NCI-H1436 treated with DMSO at 0.1 percent for 48 hours (cell line): ENCODE results near the gene PTPRU.
"Not testable (repeated sequence)": the region's sequence is repeated elsewhere in the genome, so short reads cannot be mapped to it uniquely, and the experiment has no call there.

Experiments
- DNase-seq: peaks from one replicate; lab custom pipeline; 2025; lab: John Stamatoyannopoulos, UW

The PTPRU gene

DNA sequence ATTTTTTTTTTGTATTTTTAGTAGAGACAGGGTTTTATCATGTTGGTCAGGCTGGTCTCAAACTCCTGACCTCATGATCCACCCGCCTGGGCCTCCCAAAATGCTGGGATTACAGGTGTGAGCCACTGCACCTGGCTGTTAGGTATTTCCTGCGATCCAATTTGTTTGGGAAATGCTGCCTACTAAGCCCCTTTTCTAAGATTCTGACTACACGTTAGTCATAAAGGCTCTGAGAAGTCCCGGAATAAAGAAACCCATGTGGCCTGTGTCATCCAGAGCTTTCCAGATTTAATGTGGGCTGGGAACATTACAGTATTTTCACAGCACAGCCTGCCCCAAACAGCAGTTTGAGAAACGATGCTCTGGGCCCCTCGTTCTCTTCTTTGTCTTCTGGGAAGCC is 14.1 kb upstream of the PTPRU start:
- not testable (repeated sequence) for DNase-seq

DNA sequence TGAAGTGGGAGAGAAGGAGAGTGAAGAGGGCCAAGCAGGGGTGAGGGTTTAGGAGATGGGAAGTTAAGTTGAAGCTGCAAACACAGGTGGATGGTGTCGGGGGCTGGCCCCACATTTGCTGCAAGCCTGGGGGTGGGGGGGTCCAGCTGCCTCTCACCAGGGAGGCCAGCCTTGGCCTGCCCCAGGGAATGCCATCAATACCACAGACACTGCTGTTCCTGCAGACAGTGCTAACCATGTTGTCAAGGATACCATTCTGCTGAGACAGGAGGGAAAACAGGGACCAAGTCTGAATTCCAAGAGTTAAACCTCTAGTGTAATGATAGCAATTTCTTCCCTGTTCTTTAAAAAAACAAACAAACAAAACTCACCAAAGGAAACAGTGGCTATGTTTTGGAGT is 13.6 kb upstream of the PTPRU start:
- DNase-seq: no peak

DNA sequence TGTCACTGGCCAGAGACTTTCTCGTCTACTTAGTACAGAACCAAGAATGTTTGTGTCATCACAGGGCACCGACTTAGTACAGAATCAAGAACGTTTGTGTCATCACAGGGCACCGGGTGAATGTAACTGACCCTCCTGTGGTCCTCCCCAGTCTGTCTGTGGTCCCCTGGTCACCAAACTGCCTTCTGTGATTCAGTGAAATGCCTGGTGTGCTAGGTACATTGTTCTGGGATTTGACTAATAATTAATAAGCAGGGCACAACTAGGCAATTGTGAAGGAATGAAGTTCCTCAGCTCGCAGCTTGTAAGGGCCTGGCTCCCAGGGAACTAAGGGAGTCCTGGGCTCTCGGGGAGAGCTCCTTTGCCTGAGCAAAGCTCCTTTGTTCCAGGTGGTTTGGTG is 12.8 kb upstream of the PTPRU start:
- DNase-seq: no peak

DNA sequence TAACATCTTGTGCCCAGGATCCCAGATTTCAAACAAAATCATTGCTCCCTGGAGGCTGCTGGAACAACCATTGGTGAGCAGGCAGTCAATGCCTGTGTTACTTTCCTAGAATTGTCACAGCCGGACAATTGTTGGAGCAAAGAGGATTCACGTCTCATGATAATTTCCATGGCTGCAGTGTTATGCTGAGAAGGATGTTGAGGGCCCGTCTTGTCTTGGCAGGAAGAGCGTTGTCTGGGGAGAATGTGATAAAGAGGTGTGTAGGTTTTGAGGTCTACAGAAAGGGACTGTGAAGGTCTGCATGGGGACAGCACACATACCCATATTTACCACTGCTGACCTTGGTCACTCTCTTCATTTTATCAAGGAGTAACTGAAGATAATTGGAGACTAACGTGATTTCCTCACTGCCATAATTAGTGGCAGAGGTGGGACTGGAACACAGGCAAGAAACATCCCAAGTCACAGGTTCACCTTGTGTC is 11.9 kb upstream of the PTPRU start:
- no peak for DNase-seq

DNA sequence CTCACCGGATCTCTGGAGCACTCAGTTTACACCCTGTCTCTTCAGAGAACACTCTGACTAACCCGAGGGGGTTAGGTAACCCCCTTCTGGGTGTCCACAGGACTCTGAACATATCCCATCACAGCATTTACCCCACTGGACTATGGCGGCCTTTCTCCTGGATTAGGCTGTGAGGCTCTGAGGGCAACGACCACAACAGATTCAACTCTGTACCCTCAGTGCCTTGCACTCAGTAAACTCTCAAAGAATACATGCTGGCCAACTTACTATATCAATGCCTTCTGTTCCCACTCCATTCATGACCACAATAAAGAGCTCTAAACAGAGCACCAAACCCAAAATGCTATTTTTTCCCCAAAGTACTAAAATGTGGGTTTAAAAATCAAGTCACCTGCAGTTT is 11.0 kb upstream of the PTPRU start:
- no peak for DNase-seq

DNA sequence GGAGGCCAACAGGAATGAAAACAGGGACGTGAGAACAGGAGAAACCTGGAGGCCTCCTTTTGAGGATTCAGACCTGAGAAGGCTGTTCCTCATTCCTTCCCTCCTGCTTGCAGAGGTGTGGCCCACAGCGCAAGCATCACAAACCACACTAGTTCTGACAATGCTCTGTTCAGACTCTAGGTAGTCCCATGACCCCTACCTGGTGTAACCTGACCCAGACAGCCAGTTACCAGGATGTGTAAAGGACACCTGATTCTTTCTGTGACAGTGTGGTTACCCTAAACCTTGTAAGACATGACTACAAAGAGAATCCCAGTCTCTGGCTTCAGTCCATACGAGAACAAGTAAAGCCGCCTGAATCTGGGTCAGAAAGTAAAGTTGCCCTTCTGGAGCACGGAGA is 8.8 kb upstream of the PTPRU start:
- DNase-seq: no peak

DNA sequence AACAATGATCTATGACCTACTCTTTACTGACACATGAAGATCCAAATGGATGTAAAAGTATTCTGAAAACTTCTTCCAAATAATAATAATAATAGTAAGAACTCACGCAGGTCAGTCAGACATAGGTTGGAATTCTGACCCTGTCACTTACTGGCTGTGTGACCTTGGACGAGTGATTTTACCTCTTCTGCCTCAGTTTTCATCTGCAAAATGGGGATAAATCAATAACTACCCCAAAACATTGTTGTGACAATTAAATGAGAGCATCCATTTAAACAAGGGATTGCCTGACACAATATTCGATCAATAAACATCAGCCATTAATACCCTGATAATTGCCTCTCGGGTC is 6.1 kb upstream of the PTPRU start:
- no peak for DNase-seq

DNA sequence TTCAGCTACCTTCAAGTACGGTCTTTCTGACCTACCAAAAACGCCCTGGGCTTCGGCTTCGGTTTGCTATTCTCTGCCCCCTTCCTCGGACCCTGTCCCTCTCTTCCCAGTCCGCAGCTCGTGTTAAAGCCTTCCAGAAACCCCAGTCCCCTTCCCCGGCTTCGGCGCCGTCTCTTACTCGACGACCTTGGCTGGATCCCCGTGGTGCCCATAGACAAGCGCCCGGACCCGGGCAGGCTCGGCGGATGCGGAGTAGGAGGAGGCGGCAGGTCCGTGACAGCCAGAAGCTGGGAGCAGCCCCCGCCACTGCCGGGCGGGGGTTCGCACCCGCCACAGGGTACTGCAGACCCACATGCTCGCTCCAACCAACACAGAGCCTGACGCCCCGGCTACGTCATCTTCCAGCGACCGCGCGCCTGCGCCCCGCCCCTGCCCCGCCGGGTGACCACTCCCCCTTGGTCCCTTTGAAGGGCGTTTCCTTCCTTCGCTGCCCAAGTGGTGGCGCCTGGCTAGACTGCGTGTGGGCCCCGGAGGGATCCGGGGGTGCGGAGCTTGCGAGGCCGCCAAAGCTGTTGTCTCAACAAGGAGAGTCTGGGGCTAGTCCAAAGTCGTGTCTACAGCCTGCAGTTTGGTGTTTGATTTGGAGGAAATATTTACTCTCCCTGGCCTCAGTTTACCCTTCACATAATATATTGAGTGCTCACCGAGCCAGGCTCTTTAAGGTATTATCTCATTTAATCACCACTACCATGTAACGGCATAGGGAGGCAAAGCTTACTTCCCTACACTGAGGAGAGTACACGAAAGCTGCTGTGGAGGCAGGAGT is 5.6 kb upstream of the PTPRU start, which contains the start of gene MECR:
TSS of gene MECR (minus strand) at position 382 of the 826 bp plus-strand sequence. CDS start at position 354, 28 bp downstream.
- peak; percentile 41 for DNase-seq

DNA sequence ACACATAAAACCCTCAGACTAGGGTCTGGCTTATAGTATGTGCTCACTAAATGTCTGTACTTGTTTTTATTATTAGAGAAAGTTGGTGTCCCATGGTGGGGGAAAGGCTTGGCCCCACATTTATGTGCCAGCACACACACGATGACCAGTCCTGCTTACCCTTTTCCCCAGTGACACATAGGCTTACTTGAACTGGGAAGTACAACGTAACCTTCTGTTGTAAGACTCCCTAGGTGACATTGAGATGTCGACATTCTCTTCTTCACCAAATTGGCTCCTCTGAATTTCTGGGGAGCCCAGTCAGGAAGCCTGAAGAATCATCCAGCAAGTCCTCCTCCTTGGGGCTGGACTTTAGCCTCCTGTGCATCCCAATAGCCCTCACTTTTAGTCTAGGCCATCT is 3.9 kb upstream of the PTPRU start:
- no peak for DNase-seq

DNA sequence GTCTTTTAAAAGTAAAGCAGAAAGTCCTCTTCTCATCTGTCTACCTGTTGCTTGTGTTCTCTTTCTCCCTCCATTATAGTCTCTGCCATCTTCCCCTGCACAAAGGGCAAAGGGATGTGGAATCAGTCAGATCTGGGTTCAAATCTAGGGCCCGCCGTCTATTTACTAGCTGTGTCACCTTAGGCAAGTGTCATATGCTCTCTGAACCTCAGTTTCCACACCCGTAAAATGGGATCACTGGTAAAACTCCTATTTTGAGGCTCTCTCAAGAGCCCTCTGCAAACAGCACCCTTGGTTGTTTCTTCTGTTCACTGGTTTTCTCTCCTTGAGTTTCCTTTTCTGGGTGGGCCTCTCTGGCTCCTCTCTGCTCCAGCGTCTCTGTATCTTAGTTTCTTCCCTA is 2.6 kb upstream of the PTPRU start:
- no peak for DNase-seq

DNA sequence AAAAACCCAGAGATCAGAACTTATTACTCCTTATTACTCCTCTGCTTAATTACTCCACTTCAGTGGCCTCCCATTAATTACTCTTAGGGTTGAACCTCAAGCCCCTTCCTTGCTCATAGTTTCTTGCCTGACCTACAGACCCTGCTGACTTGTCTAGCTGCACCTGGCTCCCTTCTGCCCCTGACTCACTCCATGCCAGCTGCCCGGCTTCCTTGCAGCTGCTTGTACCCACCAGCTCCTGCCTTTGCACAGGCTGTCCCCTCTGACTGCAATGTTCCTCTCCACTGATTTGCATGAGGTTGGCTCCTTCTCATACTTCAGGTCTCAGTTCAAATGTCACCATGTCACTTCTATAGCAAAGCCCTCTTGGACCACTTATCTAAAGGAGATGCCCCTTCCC is 1.9 kb upstream of the PTPRU start:
- DNase-seq: no peak

DNA sequence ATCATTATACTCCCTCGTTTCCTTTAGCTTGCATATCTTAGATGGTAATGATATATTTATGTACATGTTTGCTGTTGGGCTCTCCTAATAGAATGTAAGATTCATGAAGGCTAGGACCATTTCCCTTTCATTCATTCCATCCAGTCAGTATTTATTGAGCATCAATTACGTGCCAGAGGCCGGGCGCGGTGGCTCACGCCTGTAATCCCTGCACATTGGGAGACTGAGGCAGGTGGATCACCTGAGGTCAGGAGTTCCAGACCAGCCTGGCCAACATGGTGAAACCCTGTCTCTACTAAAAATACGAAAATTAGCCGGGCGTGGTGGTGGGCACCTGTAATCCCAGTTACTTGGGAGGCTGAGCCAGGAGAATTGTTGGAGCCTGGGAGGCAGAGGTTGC is 1.4 kb upstream of the PTPRU start:
- not testable (repeated sequence) for DNase-seq

DNA sequence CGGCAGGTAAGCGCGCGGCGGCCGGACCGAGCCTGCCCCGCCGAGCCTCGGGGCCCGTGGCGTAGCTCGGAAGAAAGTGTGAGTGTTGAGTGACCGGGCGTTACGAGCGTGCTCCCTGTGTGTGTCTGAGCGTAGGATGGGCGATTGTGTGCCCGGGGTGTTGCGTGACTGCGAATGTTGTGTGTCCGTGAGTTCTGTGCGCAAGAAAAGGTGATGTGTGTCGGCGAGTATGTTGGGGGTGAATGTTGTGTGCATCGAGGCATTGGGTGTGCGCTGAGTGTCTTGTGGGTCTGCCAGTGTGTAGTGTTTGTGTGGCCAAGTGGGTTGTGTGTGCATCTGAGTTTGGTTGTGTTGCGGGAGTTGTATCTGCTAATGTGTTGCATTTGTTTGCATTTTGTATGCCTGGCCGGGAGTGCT is 398 bp downstream of the PTPRU start:
- DNase-seq: no peak

DNA sequence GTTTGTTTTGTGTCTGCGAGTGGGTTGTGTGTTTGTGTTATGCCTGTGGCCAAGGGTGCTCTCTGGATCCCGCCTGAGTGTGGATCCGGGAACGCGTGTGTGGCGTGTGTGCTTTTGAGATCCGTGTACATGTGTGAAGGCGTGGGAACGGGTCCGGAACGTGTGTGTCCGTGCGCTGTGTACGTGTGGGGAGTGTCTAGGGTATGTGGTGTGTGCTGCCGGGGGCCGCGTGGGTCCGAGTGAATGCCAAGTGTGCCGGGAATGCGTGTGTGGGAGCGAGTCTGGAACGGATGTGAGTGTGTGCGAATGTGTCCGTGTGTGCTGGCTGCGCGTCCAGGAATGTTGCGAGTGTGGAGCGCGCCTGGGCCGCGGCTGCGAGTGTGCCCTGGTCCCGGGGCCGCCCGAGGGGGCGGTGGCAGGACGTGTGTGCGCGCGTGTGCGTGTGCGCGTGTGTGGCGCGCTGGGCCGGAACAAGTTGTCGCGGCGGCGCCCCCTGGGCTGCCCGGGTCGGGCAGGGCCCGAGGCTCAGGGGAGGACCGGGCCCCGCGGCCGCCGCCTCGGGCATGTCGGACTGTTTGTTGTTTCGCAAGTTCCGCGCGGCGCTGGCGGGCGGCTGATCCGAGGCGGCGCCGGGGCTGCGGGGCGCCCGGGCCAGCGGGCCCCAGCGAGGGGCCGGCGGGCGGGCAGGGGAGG is 953 bp downstream of the PTPRU start:
- DNase-seq: no peak

DNA sequence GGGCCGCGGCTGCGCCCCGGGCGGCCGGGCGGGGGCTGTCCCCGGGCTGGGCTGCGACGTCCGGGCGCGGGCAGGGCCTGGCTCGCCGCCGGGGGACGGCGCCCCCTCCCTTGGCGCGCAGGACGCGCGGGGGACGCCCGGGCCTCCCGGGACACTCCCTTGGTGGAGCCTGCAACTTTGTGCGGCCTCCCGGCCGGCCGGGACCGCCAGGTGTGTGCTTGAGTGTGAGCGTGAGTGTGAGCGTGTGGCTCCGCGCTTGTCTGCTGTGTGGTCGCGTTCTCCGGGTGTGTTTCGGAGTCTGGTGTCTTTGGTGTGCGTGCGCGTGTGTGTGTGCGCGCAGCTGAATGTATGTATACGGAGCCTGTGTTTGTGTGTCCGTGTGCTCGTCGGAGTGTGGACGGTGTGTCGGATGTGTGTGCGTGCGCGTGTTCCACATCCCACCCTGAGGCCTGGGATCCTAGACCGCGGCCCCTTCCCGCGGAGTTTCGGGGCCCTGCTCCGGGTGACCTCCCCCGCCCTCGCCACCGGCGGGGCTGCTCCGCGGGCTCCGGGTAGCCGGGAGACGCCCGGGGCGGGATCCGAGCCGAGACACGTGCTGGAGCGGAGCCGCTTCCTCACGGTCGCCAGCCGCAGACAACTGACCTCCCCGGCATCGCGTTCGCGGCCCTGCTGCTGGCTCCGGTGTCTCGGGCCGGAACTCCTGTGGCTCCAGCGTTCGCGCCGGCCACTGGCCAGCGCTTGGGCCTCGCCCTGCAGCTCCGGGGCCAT is 1.7 kb downstream of the PTPRU start:
- no peak for DNase-seq

DNA sequence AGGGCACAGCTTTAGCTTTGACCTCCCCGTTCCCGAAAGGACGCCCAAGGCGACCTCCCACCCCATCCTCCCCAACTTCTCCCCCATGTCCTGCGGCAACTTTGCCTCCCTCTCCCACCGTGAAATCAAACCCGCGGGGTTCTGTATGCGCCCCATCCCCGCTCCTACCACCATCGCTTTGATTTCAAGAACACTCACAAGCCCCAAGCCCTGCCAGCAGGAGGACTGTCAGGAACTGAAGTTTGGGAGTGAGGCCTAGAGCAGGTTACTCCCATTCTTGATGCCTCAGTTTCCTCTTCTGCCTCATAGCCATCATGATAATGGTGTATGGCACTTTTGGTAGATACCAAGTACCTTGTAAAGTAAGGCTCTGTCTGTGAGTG is 2.3 kb downstream of the PTPRU start:
- no peak for DNase-seq

DNA sequence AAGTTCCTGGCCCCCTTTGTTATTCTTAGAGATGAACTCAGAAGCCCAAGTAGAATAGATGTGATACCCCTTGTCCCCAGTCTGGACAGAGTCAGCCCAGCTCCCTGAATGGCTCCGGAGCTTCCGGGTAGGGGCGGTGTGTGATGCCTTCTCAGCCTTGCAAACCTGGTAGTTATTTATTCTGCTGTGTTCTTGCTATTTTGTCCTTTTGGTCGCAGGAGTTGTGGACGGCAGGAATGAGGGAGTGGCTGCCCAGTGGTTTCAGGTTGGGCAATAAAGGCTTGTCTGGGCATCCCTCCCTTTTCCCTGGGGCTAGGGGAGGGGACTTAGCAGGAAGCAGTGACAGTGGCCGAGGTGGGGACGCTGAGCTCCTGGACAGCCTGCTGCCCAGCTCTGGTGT is 2.8 kb downstream of the PTPRU start:
- DNase-seq: no peak

DNA sequence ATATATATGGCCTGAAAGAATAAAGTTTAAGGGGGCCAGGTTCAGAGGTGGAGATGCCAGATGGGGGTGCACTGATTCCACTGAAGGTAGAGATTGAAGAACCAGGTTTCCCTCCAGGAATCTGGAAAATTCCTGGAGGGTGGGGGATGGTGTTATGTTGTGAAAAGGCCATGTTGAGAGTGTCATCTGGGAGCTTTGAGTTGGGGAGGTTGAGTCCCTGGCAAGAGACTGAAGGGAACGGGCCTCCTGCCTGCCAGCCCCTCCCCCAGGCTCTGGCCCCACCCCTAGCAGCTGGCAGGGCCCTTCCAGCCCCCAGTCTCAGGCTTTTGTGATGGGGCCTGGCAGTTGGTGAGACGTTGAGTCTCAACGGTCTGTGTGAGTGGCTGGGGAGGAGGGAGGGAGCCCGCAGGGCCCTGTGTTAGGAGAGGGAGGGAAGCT is 4.1 kb downstream of the PTPRU start:
- no peak for DNase-seq

DNA sequence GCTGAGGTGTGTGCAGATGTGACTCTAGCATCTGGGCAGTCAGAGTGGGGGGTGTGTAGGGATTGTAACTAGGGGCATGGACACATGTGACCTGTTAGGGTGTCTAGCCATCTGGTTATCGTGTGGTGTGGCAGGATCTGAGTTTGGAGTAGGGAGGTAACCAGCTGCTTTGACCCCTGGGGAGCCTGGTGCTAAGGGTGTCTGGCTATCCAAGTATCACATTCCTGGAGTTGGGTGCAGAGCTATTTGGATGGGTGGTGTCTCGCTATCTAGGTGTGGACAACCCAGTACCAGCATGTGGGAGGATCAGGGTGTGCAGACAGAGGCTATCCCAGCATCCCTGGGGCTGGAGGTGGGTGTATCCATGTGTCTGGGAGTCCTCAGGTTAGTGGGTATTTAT is 4.7 kb downstream of the PTPRU start:
- no peak for DNase-seq

DNA sequence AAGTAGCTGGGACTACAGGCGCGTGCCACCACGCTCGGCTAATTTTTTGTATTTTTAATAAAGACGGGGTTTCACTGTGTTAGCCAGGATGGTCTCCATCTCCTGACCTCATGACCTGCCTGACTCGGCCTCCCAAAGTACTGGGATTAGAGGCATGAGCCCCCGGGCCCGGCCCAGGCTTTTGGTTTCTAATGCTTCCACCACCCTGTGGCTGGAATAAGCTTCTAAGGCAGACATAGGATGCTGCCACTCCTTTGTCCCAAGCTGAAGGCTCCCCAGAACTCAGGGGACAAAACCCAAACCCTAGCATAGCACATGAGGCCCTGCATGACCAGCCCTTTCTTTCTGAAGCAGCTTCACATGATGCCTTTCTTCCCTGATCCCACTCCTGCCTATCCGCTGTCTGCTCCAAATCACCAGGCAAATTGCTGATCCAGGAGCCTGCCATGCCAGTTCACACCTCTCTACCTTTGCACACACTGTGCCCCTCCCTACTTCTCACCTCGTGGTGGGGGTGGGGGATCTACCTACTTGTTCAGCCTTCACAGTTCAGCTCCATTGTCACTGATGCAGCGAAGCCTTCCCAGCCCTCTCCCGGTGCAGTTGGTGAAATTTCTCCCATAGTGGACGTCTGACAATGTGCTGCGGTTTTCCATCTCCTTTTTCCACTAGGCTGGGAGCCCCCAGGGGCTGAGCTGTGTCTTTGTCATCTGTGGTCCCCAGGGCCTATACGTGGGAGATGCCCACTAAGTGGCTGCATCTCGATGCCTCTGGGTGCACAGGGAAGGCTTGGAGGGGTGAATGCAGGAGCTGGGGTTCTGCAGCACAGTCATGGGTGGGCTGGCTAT is 6.9 kb downstream of the PTPRU start:
- DNase-seq: no peak

DNA sequence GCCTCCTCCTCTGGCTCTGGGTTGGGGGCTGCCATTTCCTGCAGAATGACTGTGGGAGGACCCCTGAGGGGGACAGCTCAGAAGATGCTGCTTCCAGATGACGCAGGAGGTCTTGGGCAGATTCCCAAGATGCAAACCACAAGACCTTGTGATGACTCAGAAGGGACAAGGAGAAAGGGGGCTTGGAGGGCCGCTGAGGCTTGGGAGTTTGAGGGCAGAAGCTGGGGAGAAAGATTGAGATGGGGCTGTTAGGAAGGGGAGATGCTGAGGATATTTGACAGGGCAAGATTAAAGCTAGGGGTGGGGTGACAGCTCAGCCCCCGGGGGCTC is 7.5 kb downstream of the PTPRU start:
- no peak for DNase-seq

DNA sequence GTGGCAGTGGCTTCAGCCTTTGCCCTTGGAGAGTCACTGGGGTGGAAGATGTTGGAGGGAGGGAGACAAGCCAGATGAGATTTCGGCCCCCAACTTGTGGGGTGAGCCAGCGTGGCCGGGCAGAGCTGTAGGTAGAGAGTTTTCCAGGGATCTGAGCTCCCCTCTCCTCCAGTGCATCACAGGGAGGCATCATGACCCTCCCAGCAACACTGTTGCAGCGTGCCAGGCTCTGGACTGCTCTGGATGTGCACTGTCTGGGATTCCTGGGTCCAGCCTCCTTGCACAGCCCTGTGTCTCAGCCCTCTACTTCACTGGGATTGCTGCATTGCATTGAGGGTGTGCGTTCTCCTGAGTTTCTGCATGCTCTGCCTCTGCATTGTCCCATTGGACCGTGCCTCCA is 8.9 kb downstream of the PTPRU start:
- no peak for DNase-seq
